ENCODE measurements around the gene PLEKHG4B. TPM values are rescaled to one million over a fixed set of nuclear protein-coding genes. Genes with fewer than 3 reads are reported as not detected.

The PLEKHG4B gene
- total and polyA plus RNA-seq, 2 of the 8 experiments (the other 6 are each of a cell fraction or from before 2014, with no cell fraction given): 31.1 to 43.6 TPM

DNA sequence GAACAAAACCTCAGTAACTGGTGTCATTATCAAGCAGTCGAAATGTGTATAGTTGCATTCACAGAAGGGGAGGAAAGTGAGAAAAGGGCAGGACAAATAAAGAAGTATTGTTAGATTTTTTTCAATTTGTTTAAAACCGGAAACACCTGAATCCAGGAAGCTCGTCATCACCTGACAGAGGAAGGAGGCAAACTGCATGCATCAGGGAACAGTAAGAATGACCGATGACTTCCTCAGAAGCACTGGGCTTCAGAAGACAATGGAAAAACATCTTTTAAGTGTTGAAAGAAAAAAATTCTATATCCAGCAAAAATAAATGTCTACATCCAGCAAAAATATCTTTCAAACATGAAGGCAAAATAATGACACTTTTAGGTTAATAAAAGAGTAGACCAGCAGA lies 29.5 kb downstream of the PLEKHG4B start:
- no peak overlapping the region for H2BK5ac ChIP-seq (ENCODE audit: low read depth, low read length)
- H3K27ac ChIP-seq (ENCODE audit: low read depth, low read length): no peak overlapping the region
- peaks cover 0 to 12% of the 10 kb centered on the region in 2 experiments; a peak in 2 of 4 replicates for H3K79me2 ChIP-seq (ENCODE audit: control insufficient read depth in 1 of 2, insufficient read depth in 2 of 2, low read length in 2 of 2)
- DNase-seq (ENCODE audit: low read depth in 1 of 2, low spot score in 2 of 2): no peak
- no peak overlapping the region for H3K9ac ChIP-seq (replicated peaks in 1 of 4; ENCODE audit: extremely low read depth in 1 of 4, low read depth in 3 of 4, low read length in 3 of 4)
- H2BK15ac ChIP-seq (ENCODE audit: low read length): no peak overlapping the region
- H3K14ac ChIP-seq (ENCODE audit: insufficient read length): no peak overlapping the region
- POLR2A ChIA-PET (ENCODE audit: partially characterized antibody): interaction anchor here (1.0 kb wide), 1 partner anchor 20 kb away, joined by 7 read pairs; no protein-coding TSS in a partner anchor
- peaks cover 6 to 51% (median 32%) of the 10 kb centered on the region in 4 experiments; a peak in 7 of 8 replicates for H3K36me3 ChIP-seq (ENCODE audit: control insufficient read depth in 2 of 4, insufficient read depth in 4 of 4, low read length in 3 of 4)
- no peak overlapping the region for H2BK12ac ChIP-seq (ENCODE audit: low read depth, low read length)
- H3K4me3 ChIP-seq (ENCODE audit: extremely low read depth in 1 of 4, insufficient read depth in 2 of 4, low read depth in 3 of 4, low read length in 4 of 4): no peak overlapping the region
- H2AK5ac ChIP-seq (ENCODE audit: low read depth, low read length): no peak overlapping the region
- CTCF ChIA-PET (ENCODE audit: partially characterized antibody): no interaction called here
- H3K4ac ChIP-seq (replicated peaks; ENCODE audit: insufficient read length, low read depth, low read length): no peak overlapping the region
- H3K23me2 ChIP-seq (ENCODE audit: low read depth, low read length): no peaks in the 10 kb centered on the region
- no peak overlapping the region for H3K4me2 ChIP-seq (ENCODE audit: insufficient read depth in 1 of 2, low read depth in 2 of 2, low read length in 2 of 2)
- H4K20me1 ChIP-seq (replicated peaks in 1 of 2; ENCODE audit: control insufficient read depth in 1 of 2, insufficient read depth in 2 of 2, low read length in 2 of 2): peaks cover 0 to 1% of the 10 kb centered on the region in 2 experiments
- H4K8ac ChIP-seq (ENCODE audit: extremely low read depth, insufficient read depth, low read length): no peak overlapping the region
- no peak overlapping the region for H4K91ac ChIP-seq (replicated peaks; ENCODE audit: insufficient read length, low read length)
- no peak overlapping the region for H2AFZ ChIP-seq (ENCODE audit: low read length)
- peak; percentile 26; the same call in 1 of the 2 replicates for TF ChIP-seq MAX (IDR thresholded peaks at IDR 0.05)
- TF ChIP-seq TEAD4 (IDR thresholded peaks at IDR 0.05; ENCODE audit: low read depth, low read length): no peak
- no peak overlapping the region for H3K23ac ChIP-seq (ENCODE audit: insufficient read length)
- no peak overlapping the region for H2BK20ac ChIP-seq (ENCODE audit: low read length)
- no peak overlapping the region for H2BK120ac ChIP-seq (replicated peaks; ENCODE audit: low read depth, low read length)
- no peak for FAIRE-seq
- H3K56ac ChIP-seq (replicated peaks; ENCODE audit: insufficient read length, low read depth, low read length): no peak overlapping the region
- H3K18ac ChIP-seq (ENCODE audit: extremely low read depth, low read length): no peak overlapping the region
- WGBS, 2 experiments (ENCODE audit: extremely low coverage in 1 of 2, insufficient coverage in 1 of 2, insufficient read length in 1 of 2, insufficient replicate concordance in 2 of 2, low coverage in 1 of 2, low lambda C conversion rate in 2 of 2, missing lambda C conversion rate in 1 of 2): 94% methylated on average over 4 of the region's 4 CpGs; no CpG with 5 or more reads in 1 of the 2 experiments
- H4K5ac ChIP-seq (ENCODE audit: insufficient read length, low read depth, low read length): no peak overlapping the region
- no peaks in the 10 kb centered on the region for H3K27me3 ChIP-seq (replicated peaks in 1 of 4; ENCODE audit: control insufficient read depth in 3 of 4, extremely low read depth in 1 of 4, insufficient read depth in 3 of 4, low read length in 3 of 4)
- no peaks in the 10 kb centered on the region for H3K4me1 ChIP-seq (replicated peaks in 1 of 4; ENCODE audit: control insufficient read depth in 3 of 4, insufficient read depth in 4 of 4, low read length in 3 of 4)
- H3K9me3 ChIP-seq (ENCODE audit: insufficient read depth in 2 of 2, low read depth in 1 of 2, low read length in 1 of 2): peaks cover 17 to 18% of the 10 kb centered on the region in 2 experiments; a peak in 3 of 4 replicates
- H3K79me1 ChIP-seq (ENCODE audit: low read depth, low read length): 0 out of 2 replicates have a peak, but pooled peaks cover 2% of the 10 kb centered on the region
